8988T (cell line): Measurements from ENCODE around the gene TRIM17.

Source experiments
- DNase-seq: peaks from one replicate; pipeline ENCODE4 v3.0.0; 2011

TRIM17 gene

GRCh38 chr1:228376651-228377631 lies 39.7 kb downstream of the TRIM17 start:
- DNase-seq: peak; percentile 22

GRCh38 chr1:228376262-228376628 lies 40.4 kb downstream of the TRIM17 start:
- no peak for DNase-seq

GRCh38 chr1:228375578-228376261 lies 40.9 kb downstream of the TRIM17 start:
- peak; percentile 17 for DNase-seq

GRCh38 chr1:228374711-228375577 lies 41.7 kb downstream of the TRIM17 start:
- DNase-seq: peak; percentile 19

- peak; percentile 26 for DNase-seq
Observed at GRCh38 chr1:228373681-228374571, 42.7 kb downstream of the TRIM17 start.

- DNase-seq: peak; percentile 36
Observed at GRCh38 chr1:228373004-228373680, 43.5 kb downstream of the TRIM17 start.

- peak; percentile 44 for DNase-seq
Observed at GRCh38 chr1:228372183-228373003, 44.3 kb downstream of the TRIM17 start.

GRCh38 chr1:228371741-228372182 lies 44.9 kb downstream of the TRIM17 start:
- DNase-seq: peak; percentile 14

- DNase-seq: peak; percentile 14
Observed at GRCh38 chr1:228370941-228371740, 45.5 kb downstream of the TRIM17 start.

GRCh38 chr1:228370439-228370940 lies 46.2 kb downstream of the TRIM17 start:
- DNase-seq: peak; percentile 6

- DNase-seq: peak; percentile 11
Observed at GRCh38 chr1:228369608-228370438, 46.8 kb downstream of the TRIM17 start.

GRCh38 chr1:228368801-228369607 lies 47.7 kb downstream of the TRIM17 start:
- DNase-seq: peak; percentile 32

GRCh38 chr1:228367798-228368791 lies 48.6 kb downstream of the TRIM17 start:
- peak; percentile 76 for DNase-seq

- peak; percentile 35 for DNase-seq
Observed at GRCh38 chr1:228366866-228367741, 49.6 kb downstream of the TRIM17 start.
